Fibroblast of skin of right biceps (primary cell): ENCODE measurements around the gene GASK1B.

Experiments
- DNase-seq: peaks from one replicate; pipeline ENCODE4 v3.0.0-alpha.2; 2013

Gene GASK1B

DNA sequence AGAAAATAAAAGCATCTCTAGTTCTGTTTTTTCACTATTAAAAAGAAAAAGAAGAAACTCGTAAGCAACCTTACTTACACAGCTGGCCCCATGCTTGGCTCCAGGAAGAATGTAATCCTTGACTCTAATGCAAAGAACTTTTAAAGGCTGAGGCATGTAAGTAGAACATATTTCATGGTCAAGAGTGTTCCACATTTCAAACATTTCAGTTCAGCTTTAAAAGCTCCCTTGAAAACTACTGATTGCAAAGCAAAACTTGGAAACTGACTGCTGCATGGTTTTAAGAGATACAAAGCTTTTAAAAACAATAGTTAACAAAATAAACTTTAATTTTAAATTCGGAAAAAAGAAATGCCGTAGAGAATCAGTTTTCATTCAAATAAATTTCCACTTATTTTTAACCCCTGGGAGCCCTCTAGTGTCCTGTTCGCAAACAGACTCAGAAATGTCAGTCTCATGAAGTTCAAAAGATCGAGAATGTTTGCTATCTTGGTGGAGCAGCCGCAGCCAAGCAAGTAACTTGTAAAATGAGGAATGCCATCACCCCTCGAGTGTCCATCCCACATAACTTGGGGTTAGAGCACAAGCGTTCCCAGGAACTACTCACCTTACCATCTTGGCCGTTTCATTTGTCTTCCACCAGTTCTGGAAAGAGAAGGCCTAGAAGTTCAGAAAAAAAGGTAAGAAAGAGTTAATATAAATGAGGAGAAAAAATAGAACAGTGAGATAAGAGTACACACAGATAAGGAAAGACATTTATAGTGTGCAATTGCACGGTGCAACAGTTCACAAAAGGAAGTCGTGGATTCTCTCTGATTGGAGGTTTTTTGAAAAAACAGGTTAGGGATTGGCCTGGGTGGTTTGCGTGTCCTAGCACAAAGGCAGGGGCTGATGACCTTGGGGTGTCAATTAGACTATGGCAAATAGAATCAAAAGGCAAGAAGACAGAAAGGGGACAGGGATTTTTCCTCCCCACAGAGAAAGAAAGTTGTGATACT lies at the start of gene GASK1B:
GASK1B (minus strand) TSS at position 765 of the 998 bp plus-strand sequence. CDS start 1,650 bp downstream, outside the sequence.
- DNase-seq, result peak; percentile 68

- no peak for DNase-seq
Measured at GRCh38 chr4:158219623-158220022, 46.8 kb upstream of the GASK1B start.

GRCh38 chr4:158217763-158218162 lies 44.9 kb upstream of the GASK1B start:
- no peak for DNase-seq

DNA sequence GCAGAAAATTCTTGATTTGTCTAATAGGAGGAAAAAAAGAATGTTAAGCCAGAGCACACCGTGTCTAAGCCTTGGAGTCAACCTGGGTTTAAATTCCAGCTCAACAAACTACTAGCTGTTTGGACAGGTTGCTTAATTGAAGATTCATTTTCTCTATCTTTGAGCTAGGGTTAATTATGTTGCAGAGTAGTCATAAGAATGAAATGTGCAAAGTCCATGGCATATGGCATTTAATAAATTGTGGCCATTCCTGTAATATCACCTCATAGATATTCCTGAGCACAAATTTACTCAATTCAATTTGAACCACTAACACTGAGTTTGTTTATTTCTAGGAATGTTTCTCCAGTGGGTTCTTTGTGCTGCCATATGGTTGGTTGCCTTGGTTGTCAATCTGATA lies 42.0 kb upstream of the GASK1B start:
- no peak for DNase-seq

- no peak for DNase-seq
Measured at GRCh38 chr4:158213466-158213865, 40.6 kb upstream of the GASK1B start.

GRCh38 chr4:158211222-158211621 lies 38.4 kb upstream of the GASK1B start:
- DNase-seq, result no peak

- DNase-seq, result peak; percentile 88
Measured at GRCh38 chr4:158209825-158210807, 37.3 kb upstream of the GASK1B start, which contains the start of gene TMEM144. Gene TMEM144, plus strand, starts transcription at chr4:158210486. Its CDS starts 2,182 bp downstream, at chr4:158212668.

GRCh38 chr4:158208963-158209640 lies 36.3 kb upstream of the GASK1B start:
- DNase-seq, result no peak

DNA sequence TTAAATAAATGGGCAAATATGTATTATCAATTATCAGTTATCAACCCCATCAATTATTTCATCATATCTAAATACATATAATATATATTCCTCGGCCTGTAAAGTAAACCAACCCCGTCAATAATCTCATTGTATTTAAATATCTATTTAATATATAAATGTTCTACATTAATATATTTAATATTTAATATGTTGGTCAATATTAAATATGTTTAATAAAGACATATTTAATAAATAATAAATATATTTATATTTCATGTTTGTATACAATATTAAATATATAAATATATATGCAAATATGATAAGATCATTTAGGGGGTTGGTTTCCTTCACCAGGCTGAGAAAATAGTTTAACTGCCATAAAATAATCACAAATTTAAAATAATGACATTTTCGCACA lies 31.1 kb upstream of the GASK1B start:
- DNase-seq, result no peak

DNA sequence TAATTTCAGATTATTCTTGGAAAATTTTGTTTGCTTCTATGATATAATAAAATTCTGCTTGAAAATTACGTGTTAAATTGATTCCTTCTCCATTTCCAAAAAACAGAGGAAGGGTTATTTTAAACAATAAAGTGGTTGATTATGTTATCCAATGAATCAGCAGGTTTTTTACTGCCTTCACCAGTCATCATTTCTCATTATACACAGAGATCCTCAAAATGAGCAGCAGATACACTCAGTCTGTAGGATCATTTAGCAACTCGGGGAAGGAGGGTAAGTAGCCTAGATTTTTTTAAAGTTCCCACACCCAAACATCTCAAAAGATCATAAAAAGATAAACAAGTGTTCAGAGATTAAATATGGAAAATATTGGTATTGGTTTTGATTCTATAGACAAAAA lies 30.6 kb upstream of the GASK1B start:
- DNase-seq, result no peak

GRCh38 chr4:158202481-158202880 lies 29.7 kb upstream of the GASK1B start:
- DNase-seq, result no peak

- DNase-seq, result no peak
Measured at GRCh38 chr4:158201876-158202275, 29.1 kb upstream of the GASK1B start.

- no peak for DNase-seq
Measured at GRCh38 chr4:158201322-158201721, 28.5 kb upstream of the GASK1B start.

DNA sequence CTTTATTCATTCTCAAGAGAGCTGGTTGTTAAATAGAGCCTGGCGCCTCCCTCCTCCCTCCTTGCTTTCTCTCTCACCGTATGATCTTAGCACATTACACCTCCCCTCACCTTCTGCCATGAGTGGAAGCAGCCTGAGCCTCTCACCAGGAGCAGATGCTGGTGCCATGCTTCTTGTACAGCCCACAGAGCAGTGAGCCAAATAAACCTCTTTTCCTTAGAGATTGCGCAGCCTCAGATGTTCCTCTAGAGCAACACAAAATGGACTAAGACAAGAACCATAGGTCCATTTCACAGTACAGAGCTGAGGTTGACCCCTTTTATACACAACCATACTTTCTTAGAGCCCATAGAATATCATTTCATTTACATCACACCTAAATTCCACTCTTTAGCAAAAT lies 27.4 kb upstream of the GASK1B start:
- DNase-seq, result no peak

DNA sequence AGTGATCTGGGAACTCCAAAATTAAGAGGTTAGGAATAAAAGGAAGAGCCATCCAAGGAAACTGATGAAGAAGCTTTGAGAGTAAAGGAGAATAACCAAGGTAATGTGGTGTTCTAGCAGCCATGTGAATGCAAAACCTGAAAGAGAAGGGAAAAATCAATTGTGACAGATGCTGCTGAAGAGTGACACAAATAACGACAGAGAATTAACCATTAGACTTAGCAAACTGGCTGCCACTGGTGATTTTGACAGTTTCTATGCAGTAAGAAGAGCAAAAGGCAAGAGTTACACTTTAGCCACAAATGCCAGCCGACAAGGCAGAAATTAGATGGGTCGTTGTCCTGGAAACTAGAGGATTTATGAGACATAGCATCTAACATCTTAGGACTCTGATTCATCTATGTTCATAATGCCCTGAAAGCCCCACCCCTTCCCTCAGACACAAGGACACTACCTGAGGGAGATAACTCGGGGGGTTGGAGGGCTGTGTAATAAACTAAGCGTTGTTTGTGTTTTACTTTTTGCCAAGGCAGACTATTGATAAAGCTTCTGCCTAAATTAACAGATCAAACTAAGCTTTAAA lies 24.5 kb upstream of the GASK1B start:
- no peak for DNase-seq

DNA sequence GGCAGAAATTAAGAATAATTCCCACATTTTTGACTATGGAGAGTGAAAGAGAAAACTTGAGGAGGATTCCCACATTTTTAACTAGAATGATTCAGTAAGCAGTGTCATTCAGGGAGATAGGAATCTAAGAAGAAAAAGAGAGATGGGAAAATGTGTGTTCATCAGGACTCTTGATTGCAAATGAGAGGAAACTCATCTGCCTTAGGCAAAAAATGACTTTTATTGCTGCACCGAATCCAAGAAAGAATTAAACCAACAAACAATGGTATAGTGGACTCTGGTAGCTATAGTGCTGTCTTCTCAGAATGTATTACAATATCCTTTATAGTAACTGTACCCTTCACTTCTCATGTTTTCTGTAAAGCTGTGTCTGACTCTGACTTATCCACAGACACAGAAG lies 22.5 kb upstream of the GASK1B start:
- no peak for DNase-seq

DNA sequence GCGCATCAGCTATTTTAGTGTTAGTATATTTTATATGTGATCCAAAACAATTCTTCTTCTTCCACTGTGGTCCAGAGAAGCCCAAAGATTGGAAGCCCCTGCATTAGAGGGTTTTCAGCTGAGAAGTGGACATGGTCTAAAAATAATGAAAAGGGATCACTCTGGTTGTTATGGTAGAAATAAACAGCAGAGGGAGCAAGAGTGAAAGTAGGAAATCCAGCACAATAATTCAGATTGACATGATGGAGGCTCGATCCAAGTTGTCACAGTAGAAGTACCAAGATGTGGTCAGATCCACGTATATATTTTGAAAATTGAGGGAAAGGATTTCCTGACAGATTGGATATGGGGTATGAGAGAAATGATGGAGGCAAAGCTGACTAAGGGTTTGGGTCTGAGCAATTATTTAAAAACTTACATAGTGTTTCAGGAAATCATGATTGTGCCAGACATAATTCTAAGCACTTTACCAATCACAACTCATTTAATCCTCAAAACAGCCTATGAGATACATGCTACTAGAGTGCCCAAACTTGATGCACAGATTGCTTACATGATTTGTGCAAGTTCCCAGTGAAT lies 20.4 kb upstream of the GASK1B start:
- peak; percentile 12 for DNase-seq

DNA sequence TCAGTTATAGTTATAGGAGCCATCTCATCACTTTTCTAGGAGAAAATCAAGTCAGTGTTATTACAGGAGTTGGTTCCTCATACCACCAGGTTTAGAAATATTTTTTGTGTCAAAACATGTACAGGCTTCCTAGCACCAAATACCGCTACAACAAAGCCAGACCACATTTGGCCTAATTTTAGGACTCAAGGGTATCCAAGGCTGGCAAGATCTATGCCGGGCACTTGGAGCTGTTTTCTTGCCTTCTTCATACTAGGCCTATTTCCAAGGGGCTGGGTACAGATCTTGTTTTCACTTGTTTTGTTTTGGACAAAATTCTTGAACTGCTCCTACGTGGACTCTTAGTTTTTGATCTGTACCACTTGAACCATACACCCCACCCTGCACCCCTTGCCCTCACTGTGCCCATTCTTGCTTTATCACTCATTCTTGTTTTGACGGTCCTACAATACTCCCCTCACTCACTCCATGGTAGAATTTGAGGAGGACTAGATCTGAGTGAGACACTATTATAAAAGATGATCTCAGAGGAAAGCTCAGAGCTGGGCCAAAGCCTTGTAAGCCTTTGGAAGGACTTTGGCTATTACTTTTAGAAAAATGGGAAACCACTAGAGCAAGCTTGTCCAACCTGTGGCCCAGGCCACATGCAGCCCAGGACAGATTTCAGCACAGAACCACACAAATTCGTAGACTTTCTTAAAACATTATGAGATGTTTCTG lies 19.8 kb upstream of the GASK1B start:
- no peak for DNase-seq

GRCh38 chr4:158190718-158191117 lies 17.9 kb upstream of the GASK1B start:
- no peak for DNase-seq

GRCh38 chr4:158189422-158189821 lies 16.6 kb upstream of the GASK1B start:
- DNase-seq, result no peak

DNA sequence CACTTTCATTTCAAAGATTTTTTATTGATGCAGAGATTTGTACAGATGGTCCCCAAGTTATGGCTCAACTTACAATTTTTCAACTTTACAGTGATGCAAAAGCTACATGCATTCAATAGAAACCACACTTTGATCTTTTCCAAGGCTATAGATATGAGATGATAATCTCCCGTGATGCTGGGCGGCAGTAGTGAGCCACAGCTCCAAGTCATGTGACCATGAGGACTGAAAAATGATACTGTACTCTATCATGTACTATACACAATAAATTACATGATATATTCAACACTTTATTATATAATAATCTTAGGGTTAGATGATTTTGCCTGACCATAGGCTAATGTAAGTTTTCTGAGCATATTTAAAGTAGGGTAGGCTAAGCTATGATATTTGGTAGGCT lies 14.0 kb upstream of the GASK1B start:
- no peak for DNase-seq
